ENCODE measurements around the gene KCNMA1. TPM values are rescaled to one million over a fixed set of nuclear protein-coding genes. Genes with fewer than 3 reads are reported as not detected.

Gene KCNMA1
- total RNA-seq, 3 donors from 2014 or later (not counting 1 experiment from before 2014, with no cell fraction given): 0.40 to 1.8 (median 0.63) TPM

DNA sequence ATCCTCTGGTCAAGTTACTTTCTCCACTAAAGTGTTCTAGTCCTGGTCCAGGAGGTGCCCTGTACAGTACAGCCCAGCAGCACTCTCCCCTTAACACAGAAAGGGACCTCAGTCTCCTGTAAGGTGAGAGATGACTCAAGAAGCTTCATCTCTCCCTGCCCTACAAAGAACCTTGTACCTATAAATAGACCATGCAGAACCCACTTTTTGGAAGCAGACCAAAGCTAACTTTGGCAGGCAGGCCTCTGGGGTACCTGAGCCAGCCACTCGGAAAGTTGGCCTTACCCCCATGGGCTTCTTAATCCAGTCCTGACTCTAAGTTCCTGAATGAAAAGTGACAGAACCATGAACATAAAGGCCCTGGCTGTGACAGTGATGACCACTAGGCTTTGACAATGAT, 454.8 kb downstream of the KCNMA1 start:
- H3K4me3 ChIP-seq (ENCODE audit: low read length): no peak overlapping the region
- ATAC-seq: no peak
- Mint-ChIP-seq H3K36me3 (no peaks in the 10 kb centered on the region), H3K27me3 (ENCODE audit: low read depth in 2 of 2) (peaks cover 5 to 19% of the 10 kb centered on the region in 2 donors), H3K4me3 (no peak overlapping the region), H3K4me1 (no peaks in the 10 kb centered on the region), H3K27ac (no peak overlapping the region), H3K9me3 (no peaks in the 10 kb centered on the region)
- 87% methylated on average over 1 of the region's 1 CpG for WGBS (ENCODE audit: insufficient coverage)
- TF ChIP-seq, protein P1, sequence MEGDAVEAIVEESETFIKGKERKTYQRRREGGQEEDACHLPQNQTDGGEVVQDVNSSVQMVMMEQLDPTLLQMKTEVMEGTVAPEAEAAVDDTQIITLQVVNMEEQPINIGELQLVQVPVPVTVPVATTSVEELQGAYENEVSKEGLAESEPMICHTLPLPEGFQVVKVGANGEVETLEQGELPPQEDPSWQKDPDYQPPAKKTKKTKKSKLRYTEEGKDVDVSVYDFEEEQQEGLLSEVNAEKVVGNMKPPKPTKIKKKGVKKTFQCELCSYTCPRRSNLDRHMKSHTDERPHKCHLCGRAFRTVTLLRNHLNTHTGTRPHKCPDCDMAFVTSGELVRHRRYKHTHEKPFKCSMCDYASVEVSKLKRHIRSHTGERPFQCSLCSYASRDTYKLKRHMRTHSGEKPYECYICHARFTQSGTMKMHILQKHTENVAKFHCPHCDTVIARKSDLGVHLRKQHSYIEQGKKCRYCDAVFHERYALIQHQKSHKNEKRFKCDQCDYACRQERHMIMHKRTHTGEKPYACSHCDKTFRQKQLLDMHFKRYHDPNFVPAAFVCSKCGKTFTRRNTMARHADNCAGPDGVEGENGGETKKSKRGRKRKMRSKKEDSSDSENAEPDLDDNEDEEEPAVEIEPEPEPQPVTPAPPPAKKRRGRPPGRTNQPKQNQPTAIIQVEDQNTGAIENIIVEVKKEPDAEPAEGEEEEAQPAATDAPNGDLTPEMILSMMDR (IDR thresholded peaks at IDR 0.05): no peak
- H3K9me3 ChIP-seq (ENCODE audit: control insufficient read depth, insufficient read depth, low read length): no peaks in the 10 kb centered on the region
- intact Hi-C loops (cut with micrococcal nuclease): no loop called here
- H3K27me3 ChIP-seq (ENCODE audit: control insufficient read depth, insufficient read depth, low read length): peaks cover 3% of the 10 kb centered on the region
- no peak for DNase-seq
- no peaks in the 10 kb centered on the region for H3K4me1 ChIP-seq (ENCODE audit: control insufficient read depth, insufficient read depth, low read length)
- H3K36me3 ChIP-seq (ENCODE audit: control insufficient read depth, insufficient read depth, low read length): no peaks in the 10 kb centered on the region
- H3K27ac ChIP-seq (ENCODE audit: low read length): no peak overlapping the region

DNA sequence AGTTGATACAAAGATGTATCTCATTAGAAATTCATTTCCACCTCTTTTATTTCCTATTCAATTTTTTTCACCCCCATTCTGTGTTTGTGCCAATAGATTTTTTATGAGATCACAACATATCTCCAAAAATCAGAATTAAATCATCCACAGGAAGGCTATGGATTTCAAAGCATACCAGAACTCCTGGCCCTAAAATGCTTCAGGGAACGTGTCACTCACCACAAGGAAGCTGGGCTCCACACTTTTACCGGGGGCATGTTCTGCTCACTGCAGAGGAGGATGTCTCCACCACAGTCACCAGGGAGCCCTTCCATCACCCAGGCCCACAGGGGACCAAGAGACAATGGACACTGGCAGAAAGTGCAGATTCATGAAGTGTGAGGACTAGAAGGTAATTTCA, 456.8 kb downstream of the KCNMA1 start:
- ATAC-seq (no peak), DNase-seq (no peak)
- Histone ChIP-seq H3K9me3 (ENCODE audit: control insufficient read depth, insufficient read depth, low read length) (no peaks in the 10 kb centered on the region), H3K27ac (ENCODE audit: low read length) (no peak overlapping the region), H3K4me1 (ENCODE audit: control insufficient read depth, insufficient read depth, low read length) (no peaks in the 10 kb centered on the region), H3K4me3 (ENCODE audit: low read length) (no peak overlapping the region), H3K36me3 (ENCODE audit: control insufficient read depth, insufficient read depth, low read length) (no peaks in the 10 kb centered on the region), H3K27me3 (ENCODE audit: control insufficient read depth, insufficient read depth, low read length) (peaks cover 3% of the 10 kb centered on the region)
- Mint-ChIP-seq H3K4me1 (no peaks in the 10 kb centered on the region), H3K36me3 (no peaks in the 10 kb centered on the region), H3K9me3 (no peaks in the 10 kb centered on the region), H3K27me3 (ENCODE audit: low read depth in 2 of 2) (peaks cover 5 to 11% of the 10 kb centered on the region in 2 donors), H3K4me3 (no peak overlapping the region), H3K27ac (no peak overlapping the region)
- intact Hi-C loops (cut with micrococcal nuclease): no loop called here
- TF ChIP-seq, protein P1 (IDR thresholded peaks at IDR 0.05): no peak
- WGBS (ENCODE audit: insufficient coverage): 67% methylated on average over 1 of the region's 2 CpGs

DNA sequence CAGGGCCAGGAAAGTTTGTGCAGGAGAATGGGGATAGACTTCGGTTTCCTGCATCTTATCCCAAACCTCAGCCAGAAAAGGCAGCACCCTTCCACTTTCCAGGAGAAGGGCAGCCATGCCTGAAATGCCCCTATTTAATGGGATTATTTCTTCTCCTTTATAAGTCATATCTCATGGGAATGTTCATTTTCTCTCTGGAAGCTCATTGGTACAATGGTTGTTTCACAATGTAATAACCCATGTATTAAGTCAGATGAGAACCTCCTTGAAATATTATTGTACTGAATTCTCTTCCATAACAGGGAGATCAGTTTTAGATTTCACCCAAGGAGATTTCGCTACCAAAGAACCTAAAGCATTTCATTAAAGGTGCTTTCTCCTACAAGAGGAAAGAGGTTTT, 457.5 kb downstream of the KCNMA1 start:
- Mint-ChIP-seq H3K27ac (no peak overlapping the region), H3K36me3 (no peaks in the 10 kb centered on the region), H3K4me3 (no peak overlapping the region), H3K4me1 (no peaks in the 10 kb centered on the region), H3K27me3 (ENCODE audit: low read depth in 2 of 2) (peaks cover 5 to 11% of the 10 kb centered on the region in 2 donors), H3K9me3 (no peaks in the 10 kb centered on the region)
- Histone ChIP-seq H3K4me3 (ENCODE audit: low read length) (no peak overlapping the region), H3K36me3 (ENCODE audit: control insufficient read depth, insufficient read depth, low read length) (no peaks in the 10 kb centered on the region), H3K9me3 (ENCODE audit: control insufficient read depth, insufficient read depth, low read length) (no peaks in the 10 kb centered on the region), H3K27me3 (ENCODE audit: control insufficient read depth, insufficient read depth, low read length) (peaks cover 3% of the 10 kb centered on the region), H3K27ac (ENCODE audit: low read length) (no peak overlapping the region), H3K4me1 (ENCODE audit: control insufficient read depth, insufficient read depth, low read length) (no peaks in the 10 kb centered on the region)
- no peak for DNase-seq
- TF ChIP-seq, protein P1 (IDR thresholded peaks at IDR 0.05): no peak
- no peak for ATAC-seq
- WGBS (ENCODE audit: insufficient coverage): no CpG with 5 or more reads among the region's 2 CpGs
- intact Hi-C loops (cut with micrococcal nuclease): no loop called here

DNA sequence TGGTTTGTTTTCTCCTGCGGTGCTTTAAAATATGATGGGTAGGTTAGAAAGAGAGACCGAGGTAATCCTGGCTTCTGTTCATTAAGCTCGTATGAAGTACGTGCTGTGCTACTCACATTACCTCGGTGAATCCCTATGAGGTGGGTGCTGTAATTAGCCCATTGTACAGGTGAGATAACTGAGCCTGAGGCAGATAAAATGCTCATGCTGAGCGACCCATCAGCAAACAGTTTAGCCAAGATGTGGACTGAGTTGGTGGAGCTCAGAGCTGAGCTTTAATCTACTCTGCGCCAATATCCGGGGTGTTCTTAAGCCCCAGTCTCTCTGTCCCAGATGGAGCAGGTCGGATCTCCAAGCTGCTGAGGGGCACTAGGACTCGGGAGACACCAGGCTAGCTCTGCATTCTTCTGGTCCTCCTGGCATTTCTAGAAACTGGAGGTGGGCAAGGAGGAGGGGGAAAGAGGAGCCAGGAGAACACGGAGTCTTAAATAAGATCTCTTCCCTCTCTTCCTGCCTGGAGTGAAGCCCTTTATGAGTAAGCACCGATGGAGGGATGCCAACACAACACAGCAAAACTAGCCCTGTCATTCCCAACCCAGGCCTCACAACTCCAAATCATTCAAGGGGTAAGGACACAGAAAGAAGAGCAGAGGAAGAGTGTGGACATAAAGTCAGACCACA, 458.5 kb downstream of the KCNMA1 start:
- Histone ChIP-seq H3K9me3 (ENCODE audit: control insufficient read depth, insufficient read depth, low read length) (no peaks in the 10 kb centered on the region), H3K4me3 (ENCODE audit: low read length) (no peak overlapping the region), H3K27me3 (ENCODE audit: control insufficient read depth, insufficient read depth, low read length) (peaks cover 3% of the 10 kb centered on the region), H3K4me1 (ENCODE audit: control insufficient read depth, insufficient read depth, low read length) (no peaks in the 10 kb centered on the region), H3K27ac (ENCODE audit: low read length) (no peak overlapping the region), H3K36me3 (ENCODE audit: control insufficient read depth, insufficient read depth, low read length) (no peaks in the 10 kb centered on the region)
- no peak for ATAC-seq
- 83% methylated on average over 11 of the region's 12 CpGs for WGBS (ENCODE audit: insufficient coverage)
- no peaks in the 10 kb centered on the region for H3K4me1 Mint-ChIP-seq
- H3K9me3 Mint-ChIP-seq: no peaks in the 10 kb centered on the region
- no peak overlapping the region for H3K27ac Mint-ChIP-seq
- peaks cover 5 to 11% of the 10 kb centered on the region in 2 donors for H3K27me3 Mint-ChIP-seq (ENCODE audit: low read depth in 2 of 2)
- TF ChIP-seq, protein P1 (IDR thresholded peaks at IDR 0.05): no peak
- DNase-seq: no peak
- intact Hi-C loops (cut with micrococcal nuclease): no loop called here
- H3K36me3 Mint-ChIP-seq: no peaks in the 10 kb centered on the region
- H3K4me3 Mint-ChIP-seq: no peak overlapping the region
